HG02798 (cell line): ENCODE data around the gene FAM193B.

Source experiments
- ATAC-seq: cut with Tn5 transposase; IDR thresholded peaks from one replicate; pipeline ENCODE4 v1.9.1; 2021; ENCODE audit warnings: mild to moderate bottlenecking; ENCODE audit not compliant: unreplicated experiment, poor library complexity

The FAM193B gene

DNA sequence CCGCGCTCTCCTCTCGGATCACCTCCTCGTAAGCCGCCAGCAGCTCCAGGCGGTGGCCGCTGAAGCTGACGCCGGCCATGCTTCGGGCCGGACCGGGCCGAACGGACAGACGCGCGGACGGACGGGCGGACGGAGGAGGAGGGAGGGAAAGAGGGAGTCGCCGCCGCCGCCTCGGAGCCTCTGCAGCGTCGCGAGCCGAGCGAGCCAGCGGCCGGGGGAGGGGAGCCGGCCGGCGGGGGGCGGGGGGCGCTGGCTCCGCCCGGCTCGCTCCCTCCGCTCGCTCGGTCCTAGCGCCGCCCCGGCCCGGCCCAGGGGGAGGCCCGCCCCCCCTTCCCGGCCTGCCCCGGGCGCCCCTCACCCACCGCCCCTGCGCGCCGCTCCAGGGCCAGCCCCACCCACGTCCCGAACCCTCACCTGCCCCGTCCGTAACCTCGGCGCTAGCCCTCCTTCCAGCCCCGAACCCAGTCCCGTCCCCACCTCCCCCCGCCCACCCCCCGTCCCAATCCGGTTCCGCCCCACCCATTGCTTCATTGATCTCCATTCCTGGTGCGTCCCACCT, 80.8 kb downstream of the FAM193B start, which contains the start of gene DBN1:
TSS of gene DBN1 (minus strand) at position 192 of the 559 bp plus-strand sequence. CDS start at position 79, 113 bp downstream.
- ATAC-seq, result peak; percentile 35

DNA sequence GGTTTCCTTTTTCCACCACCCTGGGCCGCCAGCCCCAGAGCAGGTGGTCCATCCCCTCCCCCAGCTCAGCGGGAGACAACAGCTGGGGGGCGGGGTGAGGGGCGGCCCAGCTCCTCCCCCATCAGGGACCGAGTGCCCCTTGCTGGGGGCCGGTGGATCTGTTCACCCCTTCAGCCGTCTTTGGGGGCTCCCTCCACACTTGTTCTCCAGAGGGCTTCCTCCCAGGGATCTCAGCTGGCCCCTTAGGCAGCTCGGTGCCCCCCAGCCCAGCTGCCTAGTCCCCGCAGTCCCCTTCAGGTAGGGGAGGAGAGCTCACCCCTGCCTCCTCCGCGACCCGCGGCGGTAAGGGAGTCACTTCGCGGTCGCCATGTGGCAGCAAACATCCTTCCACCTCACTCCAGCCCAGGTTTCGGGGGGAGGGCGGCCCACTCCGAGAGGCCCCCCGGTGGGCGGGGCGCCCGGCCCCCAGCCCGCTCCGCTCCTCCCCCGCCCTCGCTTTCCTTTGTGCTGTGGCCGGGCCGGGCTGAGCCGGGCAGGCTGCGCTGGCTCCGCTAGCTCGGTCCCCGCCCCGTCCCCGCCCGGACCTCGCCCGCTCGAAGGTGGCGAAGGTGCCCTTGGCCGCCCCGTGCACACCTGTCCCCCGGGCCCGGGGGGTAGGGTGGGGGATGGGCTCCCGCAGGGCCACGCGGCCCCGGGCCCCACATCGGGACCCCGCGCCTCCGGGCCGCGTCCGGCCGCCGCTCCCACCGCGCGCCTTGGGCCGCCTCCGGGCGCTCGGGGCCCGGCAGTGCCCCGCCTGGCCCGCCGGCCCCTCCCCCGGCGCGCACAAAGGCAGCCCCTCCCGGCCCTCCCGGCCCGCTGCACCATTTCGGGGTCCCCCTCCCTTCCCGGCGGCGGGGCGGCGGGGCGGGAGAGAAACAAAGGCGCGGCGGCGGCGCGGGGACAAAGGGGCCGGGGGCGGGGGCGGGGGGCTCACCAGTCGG, 81.6 kb downstream of the FAM193B start:
- peak; percentile 39 for ATAC-seq

DNA sequence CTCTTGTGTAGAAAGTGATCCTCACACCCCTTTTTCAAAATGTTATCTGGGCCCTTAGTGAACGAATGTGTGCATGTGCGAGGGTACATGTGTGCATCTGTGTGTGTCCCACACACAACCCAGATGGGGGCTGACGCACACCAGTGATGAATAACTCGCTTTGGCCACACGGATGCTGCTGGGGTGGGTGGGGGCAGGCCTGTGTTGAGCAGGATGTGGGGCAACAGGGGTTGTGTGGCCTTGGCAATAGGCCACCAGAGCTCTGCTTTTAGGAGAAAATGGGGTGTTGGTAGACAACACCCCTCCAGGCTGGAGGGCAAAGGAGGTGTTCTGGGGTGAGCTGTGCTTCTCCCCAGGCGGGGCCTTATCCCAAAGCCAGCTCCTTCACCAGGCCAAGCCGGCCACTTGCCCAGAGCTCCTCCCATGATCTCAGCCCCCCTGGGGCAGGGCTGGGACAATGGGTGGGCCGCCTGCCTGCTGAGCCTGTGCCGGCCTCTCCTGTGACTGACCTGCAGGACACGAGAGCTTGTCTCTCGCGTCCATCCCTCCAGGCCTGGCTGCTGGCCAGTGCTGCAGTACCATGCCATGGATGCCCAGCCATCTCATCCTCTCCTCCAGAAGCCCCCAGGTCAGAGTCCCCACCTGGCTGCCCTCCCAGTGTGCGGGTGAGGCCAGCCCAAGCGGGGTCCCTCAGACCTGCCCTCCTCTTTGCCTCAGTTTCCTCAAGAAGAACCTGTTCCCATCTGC, 82.6 kb downstream of the FAM193B start:
- no peak for ATAC-seq

DNA sequence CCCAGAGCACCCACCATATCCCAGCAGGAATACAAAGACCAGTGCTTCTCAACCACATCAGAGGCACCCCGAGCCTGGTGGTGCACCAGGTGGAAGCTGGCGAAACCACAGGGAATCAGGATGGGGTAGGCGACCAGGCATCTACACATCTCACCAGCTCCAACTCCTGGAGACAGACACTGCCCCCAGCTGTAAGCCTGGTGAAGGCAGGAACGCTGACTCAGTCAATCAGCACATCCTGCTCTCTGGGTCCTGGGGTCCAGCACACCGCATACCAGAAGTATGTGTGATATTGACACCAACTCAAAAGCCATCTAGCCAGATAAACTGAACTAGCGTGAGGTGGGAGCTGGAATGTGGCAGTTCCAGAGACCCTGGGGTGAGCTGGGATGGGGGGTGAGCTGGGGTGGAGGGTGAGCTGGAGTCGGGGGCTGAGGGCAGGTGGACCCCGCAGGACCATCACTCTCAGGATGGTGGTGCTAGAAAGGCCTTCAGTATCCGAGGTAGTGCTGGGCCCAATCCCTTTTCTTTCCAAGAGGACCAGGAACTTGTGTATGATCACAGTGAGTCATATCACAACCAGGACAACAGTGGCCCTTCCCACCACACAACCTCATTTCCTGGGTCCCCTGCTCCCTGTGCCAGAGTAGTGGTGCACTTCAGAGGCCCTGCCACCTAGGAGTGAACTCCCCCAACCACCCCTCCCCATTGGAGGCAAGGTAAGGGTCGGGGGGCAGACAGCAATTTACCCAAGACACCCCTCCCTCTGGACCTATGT, 83.4 kb downstream of the FAM193B start:
- ATAC-seq, result no peak
